Testis (tissue), 3 donors: ENCODE results near the gene TANC2. TPM values are rescaled to one million over a fixed set of nuclear protein-coding genes. Genes with fewer than 3 reads are reported as not detected.

Experiments
- DNase-seq: peaks from one replicate; pipeline ENCODE4 v3.0.0-alpha.2; 2019
- H3K27ac ChIP-seq, 2 donors: fragments of 200-600 bp; sonication (generic); one replicate each; pipeline ENCODE4 v1.5.1; 2019
- H3K27me3 ChIP-seq: fragments of 200-600 bp; sonication (generic); one replicate; pipeline ENCODE4 v1.5.1; 2019
- H3K36me3 ChIP-seq: fragments of 200-600 bp; sonication (generic); one replicate; pipeline ENCODE4 v1.5.1; 2017; ENCODE audit warnings: low read depth; ENCODE audit errors: missing control alignments
- H3K4me1 ChIP-seq: fragments of 200-600 bp; sonication (generic); one replicate; pipeline ENCODE4 v1.5.1; 2019
- H3K4me3 ChIP-seq, 2 donors: fragments of 200-600 bp; sonication (generic); one replicate each; pipeline ENCODE4 v1.5.1; 2017 to 2019
- H3K9me3 ChIP-seq: fragments of 200-600 bp; sonication (generic); one replicate; pipeline ENCODE4 v1.5.1; 2017
- POLR2A ChIP-seq: fragments of 450-650 bp; IDR thresholded peaks from one replicate; pipeline ENCODE4 v1.6.1; 2017; ENCODE audit warnings: antibody characterized with exemption, mild to moderate bottlenecking, moderate library complexity
- WGBS, 2 donors: methylation state at CpG; one replicate each; pipeline ENCODE4 v1.1.5; 2018; 5-methylcytosine and 5-hydroxymethylcytosine counted together
- intact Hi-C: fragments of 100-400 bp; cut with DNase I; formaldehyde crosslinking; loops from one replicate; pipeline ENCODE4 v1.15.1; 2023; ENCODE audit warnings: low total_unique reads
- polyA plus RNA-seq: library from polyadenylated mRNA; stranded (reverse); fragments of 350-450 nt; fragmentation: Illumina TruSeq; extraction: RNeasy Lipid Tissue Mini Kit (QIAGEN cat#74804); gene quantifications from one replicate; pipeline ENCODE4 v1.2.3, GENCODE V29; 2014; ENCODE audit warnings: low read depth, low replicate concordance; ENCODE audit not compliant: insufficient read depth
- total RNA-seq, 2 donors: library from RNA; depleted of rRNA; stranded (reverse); fragments of >200 nt; gene quantifications; one replicate each; pipeline ENCODE4 v1.2.3, GENCODE V29; 2016
- TF ChIP-seq, protein P1 (sequence below), 3 experiments: fragments of 450-650 bp in 2 of 3; fragments of 200-600 bp in 1 of 3; sonication (generic) in 1 of 3; IDR thresholded peaks; one replicate each; pipeline ENCODE4 v1.5.1; 2016 to 2019; ENCODE audit warnings: antibody characterized with exemption in 3 of 3, mild to moderate bottlenecking in 2 of 3, moderate library complexity in 1 of 3

TANC2 gene
- total and polyA plus RNA-seq, 3 donors from 2014 or later = 53.2 to 219 (median 163) TPM

DNA sequence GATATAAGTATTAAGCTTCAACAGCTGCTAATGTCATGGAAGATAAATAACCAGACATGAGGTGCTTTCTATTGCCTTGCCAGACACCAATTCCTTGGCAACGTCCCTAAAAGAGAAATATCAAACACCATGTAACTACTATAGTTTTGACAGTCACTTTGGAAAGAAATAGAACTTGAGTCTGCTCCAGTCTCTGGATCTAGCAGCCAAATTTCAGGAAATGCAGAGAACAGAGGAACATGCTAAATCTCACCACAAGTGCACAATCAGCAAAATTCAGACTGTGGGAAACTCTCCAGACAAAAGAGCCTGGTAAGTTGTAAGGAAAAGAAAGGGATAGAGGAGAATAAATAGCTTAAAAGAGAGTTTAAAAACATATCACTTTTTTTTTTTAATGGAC is 28.4 kb upstream of the TANC2 start:
- Histone ChIP-seq H3K9me3 (no peaks in the 10 kb centered on the region), H3K27ac (no peak overlapping the region), H3K4me1 (no peaks in the 10 kb centered on the region), H3K27me3 (no peaks in the 10 kb centered on the region), H3K36me3 (no peaks in the 10 kb centered on the region), H3K4me3 (no peak overlapping the region)
- TF ChIP-seq, protein P1, sequence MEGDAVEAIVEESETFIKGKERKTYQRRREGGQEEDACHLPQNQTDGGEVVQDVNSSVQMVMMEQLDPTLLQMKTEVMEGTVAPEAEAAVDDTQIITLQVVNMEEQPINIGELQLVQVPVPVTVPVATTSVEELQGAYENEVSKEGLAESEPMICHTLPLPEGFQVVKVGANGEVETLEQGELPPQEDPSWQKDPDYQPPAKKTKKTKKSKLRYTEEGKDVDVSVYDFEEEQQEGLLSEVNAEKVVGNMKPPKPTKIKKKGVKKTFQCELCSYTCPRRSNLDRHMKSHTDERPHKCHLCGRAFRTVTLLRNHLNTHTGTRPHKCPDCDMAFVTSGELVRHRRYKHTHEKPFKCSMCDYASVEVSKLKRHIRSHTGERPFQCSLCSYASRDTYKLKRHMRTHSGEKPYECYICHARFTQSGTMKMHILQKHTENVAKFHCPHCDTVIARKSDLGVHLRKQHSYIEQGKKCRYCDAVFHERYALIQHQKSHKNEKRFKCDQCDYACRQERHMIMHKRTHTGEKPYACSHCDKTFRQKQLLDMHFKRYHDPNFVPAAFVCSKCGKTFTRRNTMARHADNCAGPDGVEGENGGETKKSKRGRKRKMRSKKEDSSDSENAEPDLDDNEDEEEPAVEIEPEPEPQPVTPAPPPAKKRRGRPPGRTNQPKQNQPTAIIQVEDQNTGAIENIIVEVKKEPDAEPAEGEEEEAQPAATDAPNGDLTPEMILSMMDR (IDR thresholded peaks at IDR 0.05) = no peak
- no peak for DNase-seq
- 56 to 61% methylated on average over 1 of the region's 1 CpG for WGBS, 2 donors
- intact Hi-C loops = no loop called here

DNA sequence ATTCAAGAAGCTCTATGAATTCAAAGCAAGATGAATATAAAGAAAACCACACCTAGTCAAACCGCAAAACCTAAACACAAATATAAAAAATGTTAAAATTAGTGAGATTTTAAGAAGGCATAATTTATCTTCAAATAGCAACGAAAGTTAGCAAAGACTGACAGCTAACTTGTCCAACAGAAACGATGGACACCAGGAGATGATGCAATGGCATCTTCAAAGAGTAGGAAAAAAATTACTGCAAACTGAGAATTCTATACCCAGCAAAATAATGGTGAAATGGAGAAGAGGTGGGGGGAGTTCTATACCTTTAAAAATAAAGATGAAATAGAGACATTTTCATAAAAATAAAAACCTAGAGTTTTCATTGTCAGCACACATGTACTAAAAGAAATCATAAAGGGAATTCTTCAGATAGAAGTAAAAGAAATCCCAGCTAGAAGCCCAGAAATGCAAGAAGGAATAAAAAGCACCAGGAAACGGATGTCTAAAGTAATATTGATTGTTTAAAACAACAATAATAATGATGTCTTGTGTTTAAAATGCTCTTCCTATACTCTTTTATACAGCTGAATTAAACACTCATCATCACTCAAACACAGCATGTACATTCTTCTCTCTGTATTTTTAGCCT is 24.6 kb upstream of the TANC2 start:
- no peaks in the 10 kb centered on the region for H3K9me3 ChIP-seq
- H3K4me3 ChIP-seq = no peak overlapping the region
- 91 to 96% methylated on average over 4 of the region's 4 CpGs for WGBS, 2 donors
- no peak overlapping the region for H3K27ac ChIP-seq
- no peaks in the 10 kb centered on the region for H3K4me1 ChIP-seq
- intact Hi-C loops = no loop called here
- H3K27me3 ChIP-seq = no peaks in the 10 kb centered on the region
- no peaks in the 10 kb centered on the region for H3K36me3 ChIP-seq
- TF ChIP-seq, protein P1 (IDR thresholded peaks at IDR 0.05) = no peak
- no peak for TF ChIP-seq POLR2A
- DNase-seq = no peak

DNA sequence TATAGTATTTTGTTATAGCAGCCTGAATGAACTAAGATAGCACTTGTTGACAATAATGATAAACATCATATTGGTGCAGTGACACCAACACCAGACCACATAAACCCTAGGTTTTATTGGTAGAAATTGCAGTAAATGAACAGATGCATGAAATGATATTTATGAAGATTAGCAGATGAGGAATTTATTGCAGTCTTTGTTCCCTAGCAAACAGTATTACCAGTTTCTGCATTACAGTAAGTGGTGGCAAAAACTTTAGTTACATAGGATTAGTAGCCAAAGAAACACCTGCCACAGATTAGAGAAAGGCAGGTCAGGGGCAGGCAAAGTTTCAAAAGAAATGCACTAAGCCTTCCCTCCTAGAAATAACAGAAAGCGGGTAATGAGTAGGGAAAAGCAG is 17.7 kb upstream of the TANC2 start:
- Histone ChIP-seq H3K36me3 (no peaks in the 10 kb centered on the region), H3K9me3 (no peaks in the 10 kb centered on the region), H3K27me3 (no peaks in the 10 kb centered on the region), H3K4me3 (no peak overlapping the region), H3K27ac (no peak overlapping the region), H3K4me1 (no peaks in the 10 kb centered on the region)
- 94 to 96% methylated on average over 1 of the region's 1 CpG for WGBS, 2 donors
- no peak for DNase-seq
- no peak for TF ChIP-seq POLR2A
- TF ChIP-seq, protein P1 (IDR thresholded peaks at IDR 0.05) = no peak
- intact Hi-C loops = no loop called here

DNA sequence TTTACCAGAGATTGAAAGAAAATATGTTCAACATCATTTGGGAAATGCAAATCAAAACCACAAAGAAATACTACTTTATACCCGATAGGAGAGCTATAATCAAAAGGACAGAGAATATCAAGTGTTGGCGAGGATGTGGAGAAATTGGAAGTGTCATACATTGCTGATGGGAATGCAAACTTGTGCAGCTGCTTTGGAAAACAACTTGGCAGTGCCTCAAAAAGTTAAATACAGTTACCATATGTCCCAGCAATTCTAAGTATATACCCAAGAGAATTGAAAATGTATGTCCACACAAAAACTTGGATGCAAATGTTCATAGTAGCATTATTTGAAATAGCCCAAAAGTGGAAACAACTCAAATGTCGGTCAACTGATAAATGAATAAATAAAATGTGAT is 17.0 kb upstream of the TANC2 start:
- intact Hi-C loops = no loop called here
- H3K27me3 ChIP-seq = no peaks in the 10 kb centered on the region
- no peak for TF ChIP-seq POLR2A
- TF ChIP-seq, protein P1 (IDR thresholded peaks at IDR 0.05) = no peak
- H3K4me1 ChIP-seq = no peaks in the 10 kb centered on the region
- no peak for DNase-seq
- no peak overlapping the region for H3K27ac ChIP-seq
- WGBS, 2 donors = 91 to 97% methylated on average over 3 of the region's 3 CpGs
- H3K36me3 ChIP-seq = no peaks in the 10 kb centered on the region
- no peak overlapping the region for H3K4me3 ChIP-seq
- no peaks in the 10 kb centered on the region for H3K9me3 ChIP-seq

DNA sequence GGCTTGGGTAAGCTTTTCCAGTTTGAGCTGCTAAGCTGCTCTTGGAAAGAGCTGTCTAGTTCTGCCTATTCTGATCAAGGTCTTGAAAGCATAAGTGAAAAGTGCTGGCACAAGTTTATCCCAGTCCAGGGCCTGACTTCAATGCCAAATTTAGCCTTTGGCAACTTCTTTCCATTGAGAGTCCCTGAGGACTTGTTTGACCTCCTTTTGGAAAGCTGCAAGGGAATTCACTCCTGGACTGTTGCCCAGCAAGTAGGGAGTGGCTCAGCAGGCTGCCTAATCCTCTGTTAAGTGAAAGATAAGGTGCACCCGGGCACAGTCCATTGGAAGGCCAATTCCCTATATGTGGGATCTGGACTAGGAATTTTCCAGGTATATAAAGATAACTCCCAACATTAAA is 16.0 kb upstream of the TANC2 start:
- Histone ChIP-seq H3K27ac (no peak overlapping the region), H3K4me3 (no peak overlapping the region), H3K9me3 (no peaks in the 10 kb centered on the region), H3K4me1 (no peaks in the 10 kb centered on the region), H3K36me3 (no peaks in the 10 kb centered on the region), H3K27me3 (no peaks in the 10 kb centered on the region)
- peak; percentile 80 for DNase-seq
- intact Hi-C loops = no loop called here
- TF ChIP-seq, protein P1 (IDR thresholded peaks at IDR 0.05) = no peak
- TF ChIP-seq POLR2A = no peak
- WGBS, 2 donors = 23 to 36% methylated on average over 1 of the region's 1 CpG
